ENCODE data around the gene CDK10. TPM values are rescaled to one million over a fixed set of nuclear protein-coding genes. Genes with fewer than 3 reads are reported as not detected.

Gene CDK10
- total and polyA plus RNA-seq, 9 of the 15 experiments (the other 6 are each of a cell fraction or from before 2014, with no cell fraction given), result 2.0 to 85.1 (median 40.1) TPM

DNA sequence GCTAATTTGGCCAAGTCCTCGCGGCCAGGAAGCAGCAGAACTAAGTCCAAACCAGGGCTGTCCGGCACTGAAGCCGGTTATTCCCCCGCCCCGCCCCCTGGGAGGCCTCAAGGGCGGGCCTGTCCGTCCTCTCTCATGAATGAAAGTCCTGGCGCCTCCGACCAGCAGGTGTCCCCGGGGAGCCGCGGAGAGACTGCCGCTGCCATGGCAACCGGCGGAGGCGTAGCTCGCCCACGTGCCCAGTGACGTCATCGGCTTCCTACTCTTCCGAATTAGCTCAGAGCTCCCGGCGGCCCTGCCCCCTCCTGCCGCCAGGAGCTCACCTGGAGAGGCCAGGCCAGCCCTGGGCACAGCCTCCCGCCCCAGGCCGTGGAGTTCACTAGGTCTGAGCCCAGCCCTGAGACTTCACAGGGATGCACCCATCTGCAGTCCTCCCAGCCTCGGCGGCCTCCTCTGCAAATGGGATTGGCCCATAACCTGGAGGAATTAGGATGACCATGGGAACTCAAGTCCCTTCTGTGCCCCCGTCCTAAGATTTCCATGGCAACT, 13.7 kb downstream of the CDK10 start (continued):
- TF ChIP-seq, protein P1, sequence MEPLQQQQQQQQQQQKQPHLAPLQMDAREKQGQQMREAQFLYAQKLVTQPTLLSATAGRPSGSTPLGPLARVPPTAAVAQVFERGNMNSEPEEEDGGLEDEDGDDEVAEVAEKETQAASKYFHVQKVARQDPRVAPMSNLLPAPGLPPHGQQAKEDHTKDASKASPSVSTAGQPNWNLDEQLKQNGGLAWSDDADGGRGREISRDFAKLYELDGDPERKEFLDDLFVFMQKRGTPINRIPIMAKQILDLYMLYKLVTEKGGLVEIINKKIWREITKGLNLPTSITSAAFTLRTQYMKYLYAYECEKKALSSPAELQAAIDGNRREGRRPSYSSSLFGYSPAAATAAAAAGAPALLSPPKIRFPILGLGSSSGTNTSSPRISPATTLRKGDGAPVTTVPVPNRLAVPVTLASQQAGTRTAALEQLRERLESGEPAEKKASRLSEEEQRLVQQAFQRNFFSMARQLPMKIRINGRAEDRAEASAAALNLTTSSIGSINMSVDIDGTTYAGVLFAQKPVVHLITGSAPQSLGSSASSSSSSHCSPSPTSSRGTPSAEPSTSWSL (CRISPR knock-in tag; IDR thresholded peaks at IDR 0.05; ENCODE audit: borderline replicate concordance), result no peak
- TF ChIP-seq POLR2A (conservative IDR thresholded peaks at IDR 0.05) (no peak; the same call in 1 of the 2 replicates), SNIP1 (IDR thresholded peaks at IDR 0.05; ENCODE audit: low read depth) (no peak), ZNF12 (CRISPR knock-in tag; IDR thresholded peaks at IDR 0.05) (no peak), MEIS2 (IDR thresholded peaks at IDR 0.05; ENCODE audit: partially characterized antibody) (peak; percentile 31), PBX2 (CRISPR knock-in tag; IDR thresholded peaks at IDR 0.05; ENCODE audit: low read depth) (no peak), PBX2 (tag; conservative IDR thresholded peaks at IDR 0.05; ENCODE audit: low read depth) (no peak), PRPF4 (IDR thresholded peaks at IDR 0.05; ENCODE audit: insufficient read depth, low read depth, low read length, poor library complexity, severe bottlenecking) (no peak), RFX1 (IDR thresholded peaks at IDR 0.05) (peak; percentile 99), JUN (IDR thresholded peaks at IDR 0.05; ENCODE audit: borderline replicate concordance, low read depth, low read length) (peak; percentile 99), JUN (CRISPR knock-in tag; IDR thresholded peaks at IDR 0.05; ENCODE audit: borderline replicate concordance) (peak; percentile 94; the same call in 1 of the 2 replicates), KDM5B (IDR thresholded peaks at IDR 0.05; ENCODE audit: insufficient replicate concordance, low read depth, low read length) (no peak), MTF1 (CRISPR knock-in tag; IDR thresholded peaks at IDR 0.05; ENCODE audit: borderline replicate concordance) (no peak), KLF10 (CRISPR knock-in tag; IDR thresholded peaks at IDR 0.05) (no peak), TRIM28 (IDR thresholded peaks at IDR 0.05) (no peak), E2F5 (CRISPR knock-in tag; IDR thresholded peaks at IDR 0.05) (no peak), ZNF347 (CRISPR knock-in tag; IDR thresholded peaks at IDR 0.05; ENCODE audit: low read depth) (no peak), ZNF174 (CRISPR knock-in tag; IDR thresholded peaks at IDR 0.05) (no peak)
- TF ChIP-seq, protein P2, sequence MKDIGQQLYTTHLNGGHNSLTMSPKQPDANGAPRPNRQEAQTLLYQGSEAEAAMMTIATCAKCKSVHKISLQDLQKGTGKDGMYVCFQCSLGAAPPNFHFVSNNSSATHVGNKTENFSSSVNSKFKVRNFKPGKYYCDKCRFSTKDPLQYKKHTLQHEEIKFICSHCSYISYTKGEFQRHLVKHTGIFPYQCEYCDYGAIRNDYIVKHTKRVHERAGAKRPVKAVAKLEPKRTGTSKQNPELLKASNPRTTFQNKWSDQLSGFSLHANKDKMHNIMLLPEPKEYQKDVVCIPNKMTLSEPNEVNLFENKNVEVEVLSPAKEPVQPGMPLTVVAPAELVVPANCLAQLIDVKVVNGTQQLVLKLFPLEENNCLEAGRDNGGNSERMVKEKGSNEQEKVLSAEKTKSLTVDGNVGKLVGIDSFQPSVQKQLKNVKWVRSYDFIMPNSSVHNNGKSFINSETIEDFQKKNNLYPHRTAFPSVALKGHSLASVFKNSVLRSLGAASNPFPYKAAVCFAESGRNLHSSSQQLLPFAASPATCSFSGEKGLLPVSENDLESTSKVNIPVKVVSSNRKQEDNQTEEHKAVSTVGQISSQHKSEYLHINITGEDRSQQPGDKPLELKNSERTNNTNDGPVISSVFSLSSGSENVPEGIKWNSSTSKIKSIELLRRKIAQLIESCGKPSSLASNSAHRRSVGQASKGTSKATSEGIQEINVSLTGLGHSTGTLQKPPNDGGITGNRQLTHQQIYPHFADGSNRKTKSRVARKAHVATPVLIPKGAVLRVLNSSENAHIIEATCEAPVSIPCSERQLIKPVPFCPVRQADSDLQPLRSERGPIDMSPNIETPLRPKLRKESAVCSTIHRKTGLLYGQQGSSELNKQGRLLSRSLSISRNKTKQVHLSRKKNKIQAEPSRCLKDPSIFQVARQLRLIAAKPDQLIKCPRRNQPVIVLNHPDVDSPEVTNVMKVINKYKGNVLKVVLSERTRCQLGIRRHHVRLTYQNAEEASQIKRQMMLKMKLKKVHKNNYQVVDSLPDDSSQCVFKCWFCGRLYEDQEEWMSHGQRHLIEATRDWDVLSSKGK (CRISPR knock-in tag; IDR thresholded peaks at IDR 0.05), result no peak
